BLaER1 treated with 17β-estradiol and CSF1 and Interleukin-3, amounts not matched to agents 10 nM and 100 nM (cell line): ENCODE results near the gene ASB1.

ENCODE experiments used
- H3K27ac ChIP-seq, 11 experiments: shearing (Covaris generic); formaldehyde crosslinking; 2 replicates each; pipeline ENCODE4 v1.8.1; 2022
- H3K27me3 ChIP-seq, 11 experiments: shearing (Covaris generic); formaldehyde crosslinking; 2 replicates each; pipeline ENCODE4 v1.8.1; 2022
- H3K36me3 ChIP-seq, 11 experiments: shearing (Covaris generic); formaldehyde crosslinking; 2 replicates each; pipeline ENCODE4 v1.8.1; 2022
- H3K4me1 ChIP-seq, 10 experiments: shearing (Covaris generic); formaldehyde crosslinking; 2 replicates each; pipeline ENCODE4 v1.8.1; 2022
- H3K4me2 ChIP-seq, 11 experiments: shearing (Covaris generic); formaldehyde crosslinking; 2 replicates each; pipeline ENCODE4 v1.8.1; 2022
- H3K4me3 ChIP-seq, 10 experiments: shearing (Covaris generic); formaldehyde crosslinking; 2 replicates each; pipeline ENCODE4 v1.8.1; 2022
- H3K9ac ChIP-seq, 11 experiments: shearing (Covaris generic); formaldehyde crosslinking; 2 replicates each; pipeline ENCODE4 v1.8.1; 2022
- H3K9me3 ChIP-seq, 11 experiments: shearing (Covaris generic); formaldehyde crosslinking; replicated peaks in 1 of 11; 2 replicates each; pipeline ENCODE4 v1.8.1; 2022
- H4K20me1 ChIP-seq, 11 experiments: shearing (Covaris generic); formaldehyde crosslinking; 2 replicates each; pipeline ENCODE4 v1.8.1; 2022
- Cebpa-rat ChIP-seq, 11 experiments: shearing (Covaris generic); IDR thresholded peaks; 2 replicates each; pipeline ENCODE4 v1.8.1; 2022

Gene ASB1

DNA sequence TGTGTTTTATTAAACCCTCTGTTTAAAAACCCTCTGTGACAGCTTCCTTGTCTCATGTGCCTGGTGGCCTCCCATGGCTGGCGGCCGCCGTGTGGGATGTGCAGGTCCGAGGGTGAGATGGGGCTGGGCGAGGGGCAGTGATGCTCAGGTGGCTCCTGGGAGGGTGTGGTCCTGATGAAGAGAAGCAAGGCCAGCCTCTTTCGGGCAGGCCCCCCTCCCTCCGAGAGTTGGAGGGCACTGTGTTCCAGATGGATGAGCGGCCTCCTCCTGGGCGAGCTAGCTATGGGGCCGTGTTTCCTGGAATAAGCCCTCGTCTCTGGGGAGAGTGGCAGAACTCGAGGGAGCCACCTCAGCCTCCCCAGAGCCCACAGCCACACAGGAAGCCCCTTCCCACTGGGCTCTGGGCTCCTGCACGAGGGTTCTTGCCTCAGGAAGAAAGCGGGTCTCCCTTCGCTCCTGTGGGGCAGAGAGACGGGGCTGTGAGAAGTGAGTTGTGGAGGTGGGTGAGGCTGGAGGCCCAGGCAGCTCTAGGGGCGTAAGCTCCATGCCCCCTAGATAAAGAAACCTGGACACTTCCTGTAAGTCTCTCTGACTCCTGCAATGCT is 72.1 kb downstream of the ASB1 start:
- H3K36me3 ChIP-seq, result no peaks in the 10 kb centered on the region
- H3K4me3 ChIP-seq, result peak overlapping the region in 1 of 10 experiments; percentile 31; a peak in 1 of 20 replicates
- H3K27me3 ChIP-seq, result 0 out of 22 replicates have a peak, but pooled peaks cover 0 to 6% (median 0%) of the 10 kb centered on the region in 11 experiments

DNA sequence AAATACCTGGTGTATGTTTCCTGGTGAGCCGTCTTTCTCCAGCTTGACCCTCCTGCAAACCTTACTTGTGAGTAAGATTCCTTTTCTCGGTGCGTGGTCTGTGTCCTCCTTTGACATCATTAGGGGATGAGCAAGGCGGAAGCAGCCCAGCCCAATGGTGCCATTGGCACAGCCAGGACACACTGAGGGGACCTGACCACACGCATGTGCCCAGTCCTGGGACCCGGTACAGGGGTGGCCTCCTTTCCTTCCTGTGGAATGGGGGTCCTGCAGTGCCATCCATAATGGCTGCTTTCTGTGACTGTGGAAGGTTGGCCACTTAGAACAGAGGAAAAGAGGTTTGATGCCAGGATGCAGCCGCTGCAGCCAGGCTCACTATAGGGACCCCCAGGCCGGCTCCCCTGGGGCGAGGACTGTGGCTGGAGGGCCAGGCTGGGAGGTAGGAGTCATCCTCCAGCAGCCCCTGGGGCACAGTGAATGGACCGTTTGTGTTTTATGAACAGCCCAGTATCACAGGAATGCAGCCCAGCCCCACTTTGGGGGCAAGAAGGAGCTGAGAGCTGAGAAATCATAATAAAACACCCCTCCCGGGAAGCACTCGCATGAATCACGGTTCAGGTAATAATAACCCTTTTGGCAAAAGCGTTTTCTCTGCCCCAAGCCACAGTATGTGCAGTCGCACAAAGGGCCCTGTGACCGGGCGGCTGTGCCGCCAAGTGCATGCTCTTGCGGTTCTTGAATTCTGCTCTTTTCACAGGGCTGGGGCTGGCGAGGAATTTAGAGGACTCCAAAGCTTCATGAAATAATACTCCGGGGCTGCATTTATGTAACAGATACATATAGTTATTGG is 73.2 kb downstream of the ASB1 start:
- Histone ChIP-seq H3K9me3 (peaks cover 0 to 21% (median 12%) of the 10 kb centered on the region in 11 experiments; a peak in 10 of 22 replicates), H3K36me3 (no peaks in the 10 kb centered on the region), H3K4me2 (peak overlapping the region in 8 of 11 experiments; percentile 18 to 95 (median 76); a peak in 15 of 22 replicates), H3K27me3 (0 out of 22 replicates have a peak, but pooled peaks cover 0 to 6% (median 0%) of the 10 kb centered on the region in 11 experiments), H3K4me3 (no peak overlapping the region), H4K20me1 (no peaks in the 10 kb centered on the region), H3K9ac (no peak overlapping the region), H3K4me1 (peaks cover 9 to 79% (median 60%) of the 10 kb centered on the region in 10 experiments), H3K27ac (no peak overlapping the region)
- TF ChIP-seq Cebpa-rat (IDR thresholded peaks at IDR 0.05), result no peak

More for the DNA sequence above, 72.1 kb downstream of the ASB1 start:
- H3K4me2 ChIP-seq, result peak overlapping the region; percentile 36 to 95 (median 80); a peak in 21 of 22 replicates
- peaks cover 16 to 79% (median 60%) of the 10 kb centered on the region in 10 experiments for H3K4me1 ChIP-seq
- no peaks in the 10 kb centered on the region for H4K20me1 ChIP-seq
- peaks cover 0 to 24% (median 12%) of the 10 kb centered on the region in 11 experiments; a peak in 10 of 22 replicates for H3K9me3 ChIP-seq
- peak overlapping the region in 4 of 11 experiments; percentile 26 to 43 (median 36); a peak in 5 of 22 replicates for H3K27ac ChIP-seq
- H3K9ac ChIP-seq, result peak overlapping the region in 4 of 11 experiments; percentile 23 to 50 (median 42); a peak in 7 of 22 replicates
- no peak for TF ChIP-seq Cebpa-rat (IDR thresholded peaks at IDR 0.05)

DNA sequence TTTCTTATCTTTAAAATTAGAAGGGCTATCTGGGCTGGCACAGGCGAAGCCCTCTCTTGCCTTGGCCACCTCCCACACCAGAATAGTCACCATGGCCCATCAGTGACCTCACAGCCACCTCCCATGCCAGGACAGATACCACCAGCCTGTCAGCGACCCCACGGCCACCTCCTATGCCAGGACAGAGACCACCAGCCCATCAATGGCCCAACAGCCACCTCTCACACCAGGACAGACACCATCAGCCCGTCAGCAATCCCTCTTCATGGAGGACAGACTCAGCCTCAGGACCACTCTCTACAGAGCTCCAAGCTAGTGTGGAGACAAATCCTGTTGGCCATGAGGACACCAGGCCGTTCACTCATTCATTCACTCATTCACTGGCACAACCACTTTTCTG is 74.6 kb downstream of the ASB1 start:
- Histone ChIP-seq H3K4me2 (0 out of 22 replicates have a peak overlapping the region, but pooled peaks of 1 of the 11 experiments have one; percentile 8), H3K4me1 (peaks cover 19 to 79% (median 66%) of the 10 kb centered on the region in 10 experiments), H3K27me3 (0 out of 22 replicates have a peak, but pooled peaks cover 0 to 6% (median 0%) of the 10 kb centered on the region in 11 experiments), H4K20me1 (no peaks in the 10 kb centered on the region), H3K36me3 (no peaks in the 10 kb centered on the region), H3K4me3 (no peak overlapping the region), H3K9ac (no peak overlapping the region), H3K9me3 (peaks cover 0 to 12% (median 6%) of the 10 kb centered on the region in 11 experiments; a peak in 8 of 22 replicates), H3K27ac (no peak overlapping the region)
- no peak for TF ChIP-seq Cebpa-rat (IDR thresholded peaks at IDR 0.05)
